Lung (tissue), 12 donors: ENCODE measurements around the gene UGT3A1. TPM values are rescaled to one million over a fixed set of nuclear protein-coding genes. Genes with fewer than 3 reads are reported as not detected.

Experiments used
- ATAC-seq: fragments of 200-7000 bp; cut with Tn5 transposase; one replicate; pipeline ENCODE4 v1.9.1; 2020; ENCODE audit warnings: moderate number of reproducible peaks; ENCODE audit not compliant: insufficient read depth, low FRiP score
- DNase-seq, 3 donors: peaks; one replicate each; pipeline ENCODE4 v3.0.0-alpha.2; 2013 to 2017
- H3K27ac ChIP-seq, 2 donors: one replicate each; pipeline ENCODE4 v1.5.1; 2013; ENCODE audit warnings: mild to moderate bottlenecking in 2 of 2, moderate library complexity in 2 of 2, control low read depth in 1 of 2, inconsistent platforms in 1 of 2, low read depth in 1 of 2, low read length in 1 of 2
- H3K27me3 ChIP-seq, 3 donors: one replicate each; pipeline ENCODE4 v1.5.1; 2013; ENCODE audit warnings: low read length in 2 of 3; ENCODE audit not compliant: control insufficient read depth in 3 of 3, insufficient read depth in 3 of 3
- H3K36me3 ChIP-seq, 4 donors: one replicate each; pipeline ENCODE4 v1.5.1; 2013; ENCODE audit warnings: low read length in 4 of 4, mild to moderate bottlenecking in 1 of 4, moderate library complexity in 1 of 4; ENCODE audit not compliant: control insufficient read depth in 4 of 4, insufficient read depth in 4 of 4
- H3K4me1 ChIP-seq, 5 donors: one replicate each; pipeline ENCODE4 v1.5.1; 2013; ENCODE audit warnings: low read length in 5 of 5, mild to moderate bottlenecking in 2 of 5, moderate library complexity in 1 of 5; ENCODE audit not compliant: control insufficient read depth in 5 of 5, insufficient read depth in 5 of 5
- H3K4me3 ChIP-seq: one replicate; pipeline ENCODE4 v1.5.1; 2013; ENCODE audit warnings: mild to moderate bottlenecking, control low read depth, moderate library complexity
- H3K9ac ChIP-seq, 2 donors: one replicate each; pipeline ENCODE4 v1.5.1; 2013; ENCODE audit warnings: low read length in 2 of 2, control low read depth in 1 of 2; ENCODE audit not compliant: insufficient read depth in 1 of 2
- H3K9me3 ChIP-seq, 4 donors: one replicate each; pipeline ENCODE4 v1.5.1; 2013; ENCODE audit warnings: low read length in 3 of 4, mild to moderate bottlenecking in 1 of 4, moderate library complexity in 1 of 4; ENCODE audit not compliant: control insufficient read depth in 4 of 4, insufficient read depth in 3 of 4
- WGBS, 2 donors: extraction: QIAGEN DNeasy Blood & Tissue Kit; methylation state at CpG; one replicate each; pipeline ENCODE4 v1.1.7; 2013; 5-methylcytosine and 5-hydroxymethylcytosine counted together
- polyA plus RNA-seq, 2 donors: library from polyadenylated mRNA; stranded (reverse); fragments of 200-250 nt; gene quantifications; one replicate each; pipeline ENCODE4 v1.2.1, GENCODE V29; 2013
- total RNA-seq, 2 donors: library from RNA; depleted of rRNA in 1 of 2; stranded (reverse); fragments of >200 nt in 1 of 2; gene quantifications; one replicate each; pipeline ENCODE4 v1.2.1, GENCODE V29; 2014 to 2021
- TF ChIP-seq, protein P1 (sequence below): IDR thresholded peaks from 2 replicates; pipeline ENCODE4 v1.5.1; 2012; ENCODE audit warnings: mild to moderate bottlenecking; ENCODE audit errors: control extremely low read depth, extremely low read depth
- donor health status: control.
- donor health status: control.
- donor health status: Bipolar disorder and iron deficiency.
- donor health status: healthy.
- donor health status: DM: yes; HTN: yes; CAD: no.

The UGT3A1 gene
- total and polyA plus RNA-seq, 4 donors = not detected

DNA sequence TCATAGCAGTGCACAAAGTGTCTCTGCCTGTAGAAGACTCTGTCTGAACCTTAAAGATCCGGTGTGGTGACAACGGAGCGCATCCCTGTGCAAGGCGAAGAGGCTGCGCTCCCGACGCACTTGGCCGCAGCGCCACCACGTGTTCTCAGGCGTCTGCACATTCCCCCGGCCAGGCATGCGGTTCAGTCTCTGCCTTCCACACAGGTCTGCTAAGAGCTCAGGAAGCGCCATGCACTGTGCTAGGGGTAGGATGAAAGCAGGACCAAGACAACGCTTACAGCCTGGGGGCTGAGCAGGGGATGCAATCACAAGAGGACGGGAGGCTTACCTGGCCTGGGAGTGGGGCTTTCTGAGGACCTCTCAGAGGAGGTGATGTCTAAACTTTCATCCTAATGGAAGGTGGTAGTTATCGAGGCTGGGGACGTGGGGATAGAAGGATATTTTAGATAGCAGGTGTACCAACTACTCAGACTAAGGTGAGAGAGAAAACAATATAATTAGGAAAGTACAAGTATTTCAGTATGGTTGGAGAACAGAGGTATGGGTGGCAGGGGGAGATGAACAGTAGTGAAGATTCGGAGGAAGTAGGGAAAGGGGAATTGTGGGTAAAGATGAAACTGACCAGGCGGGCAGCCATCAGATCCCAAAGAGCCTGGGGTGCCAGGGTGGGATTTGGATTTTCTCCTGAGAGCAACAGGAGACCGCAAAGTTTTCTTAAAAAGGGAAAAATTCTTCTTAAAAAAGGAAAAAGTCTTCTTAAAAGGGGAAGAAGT is 66.1 kb downstream of the UGT3A1 start:
- H3K27me3 ChIP-seq = peaks cover 0 to 16% (median 3%) of the 10 kb centered on the region in 3 donors
- ATAC-seq = peak; percentile 45

DNA sequence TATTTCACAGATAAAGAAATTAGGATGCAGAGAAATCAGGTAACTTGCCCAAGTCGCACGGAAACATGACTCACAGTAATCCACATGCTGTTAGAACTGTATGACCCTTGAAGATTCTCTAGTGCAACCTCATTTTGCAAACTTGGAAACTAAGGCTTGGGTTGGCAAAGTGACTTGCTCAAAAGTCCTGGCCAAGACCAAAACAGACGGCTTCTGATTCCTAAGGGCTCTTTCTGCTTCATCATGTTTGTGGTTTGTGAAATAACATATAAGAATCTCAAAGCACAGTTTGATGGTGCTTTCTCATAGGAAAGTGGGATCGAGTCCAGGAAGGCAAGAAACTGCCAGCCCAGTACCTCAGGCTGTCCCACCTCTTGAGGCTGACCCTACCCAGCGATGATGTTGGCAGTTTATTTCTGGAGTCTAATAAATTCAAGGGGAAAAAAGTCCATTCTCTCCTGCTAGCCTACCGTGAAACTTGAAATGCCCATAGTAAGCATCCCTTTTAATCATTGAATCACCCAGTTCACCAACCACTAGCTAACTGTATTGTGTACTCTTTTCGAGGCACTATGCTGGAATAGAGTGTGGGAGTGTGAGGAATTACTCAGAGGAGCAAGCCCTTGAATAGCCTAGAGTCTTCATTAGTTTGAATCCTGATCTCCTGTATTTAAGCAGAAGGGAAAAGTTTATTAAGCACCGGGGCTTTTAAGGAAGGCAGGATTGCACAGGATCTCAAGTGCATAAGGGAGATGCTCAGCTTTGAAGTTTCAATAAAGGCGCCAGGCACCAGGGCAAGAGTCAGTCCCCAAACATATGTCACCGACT is 66.9 kb downstream of the UGT3A1 start:
- TF ChIP-seq, protein P1, sequence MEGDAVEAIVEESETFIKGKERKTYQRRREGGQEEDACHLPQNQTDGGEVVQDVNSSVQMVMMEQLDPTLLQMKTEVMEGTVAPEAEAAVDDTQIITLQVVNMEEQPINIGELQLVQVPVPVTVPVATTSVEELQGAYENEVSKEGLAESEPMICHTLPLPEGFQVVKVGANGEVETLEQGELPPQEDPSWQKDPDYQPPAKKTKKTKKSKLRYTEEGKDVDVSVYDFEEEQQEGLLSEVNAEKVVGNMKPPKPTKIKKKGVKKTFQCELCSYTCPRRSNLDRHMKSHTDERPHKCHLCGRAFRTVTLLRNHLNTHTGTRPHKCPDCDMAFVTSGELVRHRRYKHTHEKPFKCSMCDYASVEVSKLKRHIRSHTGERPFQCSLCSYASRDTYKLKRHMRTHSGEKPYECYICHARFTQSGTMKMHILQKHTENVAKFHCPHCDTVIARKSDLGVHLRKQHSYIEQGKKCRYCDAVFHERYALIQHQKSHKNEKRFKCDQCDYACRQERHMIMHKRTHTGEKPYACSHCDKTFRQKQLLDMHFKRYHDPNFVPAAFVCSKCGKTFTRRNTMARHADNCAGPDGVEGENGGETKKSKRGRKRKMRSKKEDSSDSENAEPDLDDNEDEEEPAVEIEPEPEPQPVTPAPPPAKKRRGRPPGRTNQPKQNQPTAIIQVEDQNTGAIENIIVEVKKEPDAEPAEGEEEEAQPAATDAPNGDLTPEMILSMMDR = no peak
- ATAC-seq (no peak), DNase-seq (no peak)
- Histone ChIP-seq H3K9ac (no peak overlapping the region), H3K27ac (no peak overlapping the region), H3K27me3 (peaks cover 0 to 16% (median 3%) of the 10 kb centered on the region in 3 donors), H3K36me3 (no peaks in the 10 kb centered on the region), H3K4me1 (peaks cover 0 to 4% (median 0%) of the 10 kb centered on the region in 5 donors), H3K4me3 (no peak overlapping the region), H3K9me3 (no peaks in the 10 kb centered on the region)
- 49 to 55% methylated on average over 10 of the region's 10 CpGs for WGBS, 2 donors

More for the DNA sequence above, 66.1 kb downstream of the UGT3A1 start:
- Histone ChIP-seq H3K4me3 (no peak overlapping the region), H3K4me1 (peaks cover 0 to 9% (median 0%) of the 10 kb centered on the region in 5 donors), H3K9me3 (no peaks in the 10 kb centered on the region), H3K9ac (no peak overlapping the region), H3K36me3 (no peaks in the 10 kb centered on the region), H3K27ac (no peak overlapping the region)
- WGBS, 2 donors = 11 to 14% methylated on average over 21 of the region's 21 CpGs
- TF ChIP-seq, protein P1 = peak; percentile 51
- DNase-seq = peak; percentile 60 to 67 (median 66)

DNA sequence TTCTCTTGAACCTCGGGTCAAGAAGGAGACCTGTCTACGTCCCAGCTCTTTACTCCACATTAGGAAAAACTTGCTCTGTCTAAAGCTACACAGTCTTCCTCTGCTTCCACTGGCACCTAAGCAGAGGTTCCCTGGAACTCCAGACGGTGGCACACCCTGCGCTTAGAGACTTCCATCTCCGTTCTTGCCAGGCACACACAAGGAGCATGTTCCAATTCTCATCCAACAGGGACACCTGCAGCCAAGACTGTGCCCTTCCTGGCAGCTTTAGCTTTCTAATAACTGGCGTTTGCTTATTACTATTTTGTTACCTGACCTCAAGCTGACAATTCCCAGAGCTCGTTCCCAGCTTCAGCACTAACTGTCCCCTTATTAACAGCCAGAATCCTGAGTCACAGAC is 68.7 kb downstream of the UGT3A1 start:
- peaks cover 0 to 16% (median 3%) of the 10 kb centered on the region in 3 donors for H3K27me3 ChIP-seq

More for the DNA sequence above, 68.7 kb downstream of the UGT3A1 start:
- DNase-seq (no peak), ATAC-seq (no peak)
- H3K27ac ChIP-seq = no peak overlapping the region
- 83 to 92% methylated on average over 7 of the region's 7 CpGs for WGBS, 2 donors
- no peak overlapping the region for H3K4me3 ChIP-seq
- TF ChIP-seq, protein P1 = no peak
- no peaks in the 10 kb centered on the region for H3K36me3 ChIP-seq
- H3K9ac ChIP-seq = no peak overlapping the region
- peaks cover 0 to 4% (median 0%) of the 10 kb centered on the region in 5 donors for H3K4me1 ChIP-seq
- H3K9me3 ChIP-seq = no peaks in the 10 kb centered on the region
